ENCODE data around the gene HAO2.

DNA sequence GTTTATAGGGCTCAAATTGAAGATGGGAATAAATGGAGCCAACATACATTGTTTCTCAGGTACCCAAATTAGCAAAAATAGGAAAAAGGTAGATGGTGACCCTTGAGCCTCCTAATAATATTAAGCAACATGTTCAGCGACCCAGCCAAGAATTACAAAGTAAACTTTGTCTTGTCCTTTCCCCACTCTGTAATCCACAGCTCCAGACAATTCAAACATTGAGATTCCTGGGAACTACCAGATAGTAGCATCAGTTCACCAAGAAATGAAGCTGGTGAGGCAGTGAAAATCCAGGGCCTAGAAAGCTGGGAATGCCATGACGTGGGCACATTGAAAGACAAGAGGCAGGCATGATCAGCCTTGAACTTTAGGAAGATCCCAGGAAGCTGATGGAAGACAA, 11.7 kb downstream of the HAO2 start:
- no peak for TF ChIP-seq EP300 (IDR thresholded peaks at IDR 0.05)
- TF ChIP-seq POLR2AphosphoS5 (IDR thresholded peaks at IDR 0.05): no peak
- TF ChIP-seq, protein P1, sequence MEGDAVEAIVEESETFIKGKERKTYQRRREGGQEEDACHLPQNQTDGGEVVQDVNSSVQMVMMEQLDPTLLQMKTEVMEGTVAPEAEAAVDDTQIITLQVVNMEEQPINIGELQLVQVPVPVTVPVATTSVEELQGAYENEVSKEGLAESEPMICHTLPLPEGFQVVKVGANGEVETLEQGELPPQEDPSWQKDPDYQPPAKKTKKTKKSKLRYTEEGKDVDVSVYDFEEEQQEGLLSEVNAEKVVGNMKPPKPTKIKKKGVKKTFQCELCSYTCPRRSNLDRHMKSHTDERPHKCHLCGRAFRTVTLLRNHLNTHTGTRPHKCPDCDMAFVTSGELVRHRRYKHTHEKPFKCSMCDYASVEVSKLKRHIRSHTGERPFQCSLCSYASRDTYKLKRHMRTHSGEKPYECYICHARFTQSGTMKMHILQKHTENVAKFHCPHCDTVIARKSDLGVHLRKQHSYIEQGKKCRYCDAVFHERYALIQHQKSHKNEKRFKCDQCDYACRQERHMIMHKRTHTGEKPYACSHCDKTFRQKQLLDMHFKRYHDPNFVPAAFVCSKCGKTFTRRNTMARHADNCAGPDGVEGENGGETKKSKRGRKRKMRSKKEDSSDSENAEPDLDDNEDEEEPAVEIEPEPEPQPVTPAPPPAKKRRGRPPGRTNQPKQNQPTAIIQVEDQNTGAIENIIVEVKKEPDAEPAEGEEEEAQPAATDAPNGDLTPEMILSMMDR (IDR thresholded peaks at IDR 0.05): no peak
- no peak for TF ChIP-seq POLR2A (IDR thresholded peaks at IDR 0.05)
